Stimulated activated CD8-positive, alpha-beta memory T cell treated with anti-CD3 and anti-CD28 coated beads, Interleukin-2, amount 100 ng/mL, for 48 hours (primary cell): Measurements from ENCODE around the gene GABRA4.

ENCODE experiments used
- DNase-seq, 2 donors: peaks; one replicate each; pipeline ENCODE4 v3.0.0-alpha.2; 2020; ENCODE audit warnings: low read depth in 2 of 2

GABRA4 gene

DNA sequence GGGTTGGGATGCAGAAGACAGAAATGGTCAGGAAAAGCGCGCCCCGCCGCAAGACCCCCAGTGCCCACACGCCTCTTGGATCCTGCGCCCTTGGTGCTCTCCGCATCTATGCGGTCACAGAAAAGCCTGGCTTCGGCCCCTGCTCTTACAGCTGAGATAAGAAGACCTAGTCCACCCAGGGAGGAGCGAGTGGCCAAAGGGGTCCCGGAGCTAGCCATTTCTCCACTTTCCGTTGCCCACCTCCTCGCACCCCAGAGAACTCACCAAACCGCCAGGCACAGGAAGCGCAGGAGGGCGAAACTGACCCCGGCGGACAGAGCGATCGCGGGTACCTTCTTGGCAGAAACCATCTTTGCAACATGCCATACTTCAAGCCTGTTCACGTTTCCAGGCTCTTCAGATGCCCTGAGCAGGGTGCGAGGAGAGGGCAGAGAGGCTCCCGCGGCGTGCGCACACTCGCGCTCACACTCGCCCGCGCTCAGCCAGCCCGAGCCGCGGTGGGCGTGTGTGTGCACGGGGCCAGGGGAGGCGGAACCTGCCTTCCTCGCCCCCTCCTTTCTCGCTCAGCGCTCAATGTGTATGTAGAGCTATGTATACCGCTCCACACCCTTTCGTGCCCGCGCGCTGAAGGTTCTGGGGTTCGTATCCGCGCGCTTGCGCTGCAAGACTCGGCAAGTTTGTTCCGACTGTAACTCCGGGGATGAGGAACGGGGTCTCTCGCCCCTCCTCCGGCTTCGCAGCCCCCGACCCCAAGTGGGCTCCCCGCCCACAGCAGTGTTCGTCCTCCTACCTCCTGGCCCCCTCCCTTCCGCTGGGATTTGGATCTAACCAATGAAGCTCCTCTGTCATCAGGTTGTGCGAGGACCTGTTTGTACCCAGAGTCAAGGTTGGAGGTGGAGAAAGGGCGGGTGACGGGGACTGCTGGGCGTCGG is at the start of gene GABRA4:
Gene GABRA4 (minus strand): TSS at position 507 of the 932 bp plus-strand sequence. CDS start 157 bp downstream, at position 350.
- DNase-seq: no peak

DNA sequence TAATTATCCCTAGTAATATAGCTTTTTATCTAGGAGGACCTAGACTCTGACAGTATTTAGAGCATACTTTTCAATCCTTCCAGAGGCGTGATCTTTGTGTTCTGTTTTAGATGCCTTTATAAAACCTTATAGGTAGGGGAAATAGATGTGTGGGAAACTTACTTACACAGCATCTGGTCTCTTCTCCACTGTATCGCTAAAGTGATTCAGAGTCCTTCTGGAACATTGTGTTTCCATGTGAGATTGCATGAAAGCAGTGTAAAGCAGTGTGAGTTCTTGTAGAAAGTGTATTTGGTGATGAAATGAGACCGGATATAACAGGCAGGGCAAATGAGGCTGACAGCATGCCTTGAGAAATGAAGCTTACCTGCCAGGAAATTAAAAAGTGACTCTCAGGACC is 47.4 kb upstream of the GABRA4 start:
- no peak for DNase-seq

DNA sequence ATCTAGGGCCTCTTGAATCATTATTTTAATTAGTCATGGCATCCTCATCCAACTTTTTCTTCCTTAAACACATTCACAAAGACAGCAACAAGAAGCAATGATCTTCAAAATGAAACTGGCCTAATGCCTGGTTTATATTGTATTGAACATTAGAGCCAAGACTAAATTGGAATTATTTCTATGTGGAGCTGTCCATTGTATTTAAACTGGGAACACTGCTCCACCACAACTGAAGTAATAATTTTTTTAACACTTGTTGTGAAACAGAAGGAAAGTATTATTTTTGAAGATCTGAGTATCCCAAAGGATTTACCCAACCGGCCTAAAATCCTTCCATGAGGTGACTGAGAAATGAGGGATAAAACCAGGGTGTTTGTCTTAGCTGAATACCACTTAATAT is 44.9 kb upstream of the GABRA4 start:
- no peak for DNase-seq

GRCh38 chr4:47032405-47033106 is 39.2 kb upstream of the GABRA4 start:
- peak; percentile 40 to 45 for DNase-seq

- no peak for DNase-seq
These were observed 38.5 kb upstream of the GABRA4 start for GRCh38 chr4:47031751-47032404.

- no peak for DNase-seq
These were observed 37.8 kb upstream of the GABRA4 start, which contains the start of gene GABRB1 for GRCh38 chr4:47031011-47031678. Gene GABRB1, plus strand, starts transcription at chr4:47031567.

DNA sequence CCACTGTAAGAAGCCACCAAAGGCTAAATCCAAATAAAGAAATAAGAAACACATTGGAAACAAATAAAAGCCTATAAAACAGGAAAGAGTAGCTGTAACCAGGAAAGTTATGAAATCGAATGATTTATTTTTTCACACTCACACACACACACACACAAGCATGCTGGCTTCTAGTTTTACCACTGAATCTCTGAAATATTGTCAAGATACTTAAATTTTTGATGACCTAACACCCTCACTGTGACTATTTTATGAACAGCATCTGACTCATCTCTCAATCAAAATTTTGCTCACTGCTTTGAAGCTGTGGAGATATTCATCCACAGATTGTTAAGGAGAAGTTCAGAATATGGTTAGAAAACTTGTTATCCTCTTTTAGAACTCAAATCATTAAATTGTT is 24.1 kb upstream of the GABRA4 start:
- DNase-seq: no peak

DNA sequence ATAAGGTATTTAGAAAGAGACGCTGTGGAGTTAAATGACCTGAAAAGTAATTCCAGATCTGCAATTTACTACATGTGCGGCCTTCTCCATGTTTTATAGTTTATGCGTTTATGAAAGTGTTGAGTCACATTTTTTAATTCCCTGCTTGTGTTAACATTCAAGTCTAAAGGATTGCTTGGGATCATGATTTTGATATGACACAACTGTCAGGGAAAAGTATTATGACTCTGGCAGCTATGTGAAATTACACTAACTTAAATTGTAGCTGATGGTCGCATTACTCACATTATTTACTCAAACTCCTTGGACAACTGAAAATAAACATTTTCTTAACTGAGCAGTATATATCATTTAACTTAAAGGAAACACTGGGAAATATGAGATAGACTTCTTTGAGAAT is 23.7 kb upstream of the GABRA4 start:
- no peak for DNase-seq

- DNase-seq: no peak
These were observed 20.0 kb upstream of the GABRA4 start for GRCh38 chr4:47013373-47013772.

DNA sequence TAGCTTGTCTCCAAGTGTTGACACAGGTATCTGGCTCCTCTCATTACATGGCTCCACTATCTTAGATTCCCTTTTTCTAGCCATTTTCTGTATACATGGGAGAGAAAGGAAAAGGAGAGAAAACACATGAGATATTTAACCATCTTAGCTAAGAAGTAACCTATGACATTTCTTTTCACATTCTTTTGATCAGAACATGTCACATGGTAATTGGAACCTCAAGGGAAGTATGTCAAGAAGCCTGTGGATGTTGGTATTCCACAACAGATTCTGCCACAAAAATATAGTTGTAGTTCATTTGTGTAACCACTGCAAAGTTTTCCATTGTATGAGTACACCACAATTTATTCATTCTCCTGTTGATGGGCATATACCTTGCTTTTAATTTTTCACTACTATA is 19.3 kb upstream of the GABRA4 start:
- no peak for DNase-seq

DNA sequence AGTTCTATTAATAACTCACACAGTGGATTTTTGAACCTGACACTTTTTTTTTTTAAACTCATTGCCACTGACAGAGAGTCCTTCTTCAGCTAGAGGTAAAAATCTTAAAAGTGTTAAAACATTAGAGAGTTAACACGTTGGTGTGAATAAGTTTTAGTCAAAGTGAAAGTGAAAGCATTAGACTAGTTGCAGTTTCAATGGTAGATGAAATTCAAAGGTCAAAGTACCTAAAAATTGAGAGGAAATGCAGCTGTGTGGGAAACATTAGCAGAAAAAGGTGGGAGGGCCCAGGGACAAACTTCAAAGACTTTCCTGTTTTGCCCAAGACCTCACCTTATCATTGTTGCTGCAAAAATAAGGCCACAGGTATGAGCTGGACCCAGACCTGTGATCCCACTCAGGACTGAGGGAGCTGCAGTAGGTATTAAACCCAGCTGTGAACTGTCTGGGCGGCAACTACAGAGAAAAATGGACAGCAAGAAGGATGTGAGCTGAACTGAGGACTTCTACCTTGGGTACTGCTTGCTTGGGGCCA is 17.6 kb upstream of the GABRA4 start:
- no peak for DNase-seq

GRCh38 chr4:47010347-47010911 is 17.0 kb upstream of the GABRA4 start:
- DNase-seq: no peak

- DNase-seq: no peak
These were observed 9.2 kb upstream of the GABRA4 start for GRCh38 chr4:47002580-47002979.

- DNase-seq: no peak
These were observed 7.0 kb upstream of the GABRA4 start for GRCh38 chr4:47000406-47000805.

DNA sequence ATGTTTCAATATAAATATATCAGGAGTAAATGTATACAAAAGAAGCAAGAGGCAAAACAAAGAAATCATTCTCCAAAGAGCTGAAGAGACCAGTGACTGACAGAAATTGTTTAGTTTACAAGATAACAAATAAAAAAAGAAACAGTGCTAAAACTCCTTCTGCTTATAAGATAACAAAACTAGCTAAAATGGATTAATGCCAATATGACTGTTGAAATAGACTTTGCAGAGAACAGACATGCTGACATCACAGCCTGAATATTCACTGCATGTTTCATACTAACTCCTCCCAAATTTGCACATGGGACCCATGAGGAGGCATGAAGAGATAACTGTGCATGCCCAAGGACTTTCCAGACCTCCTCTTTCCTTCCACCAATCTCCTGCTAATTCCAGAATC is 6.2 kb upstream of the GABRA4 start:
- no peak for DNase-seq

- DNase-seq: no peak
These were observed 625 bp upstream of the GABRA4 start for GRCh38 chr4:46994007-46994405.

GRCh38 chr4:46992338-46992737 is 1.0 kb downstream of the GABRA4 start:
- DNase-seq: no peak

GRCh38 chr4:46986922-46987638 is 6.3 kb downstream of the GABRA4 start:
- no peak for DNase-seq

DNA sequence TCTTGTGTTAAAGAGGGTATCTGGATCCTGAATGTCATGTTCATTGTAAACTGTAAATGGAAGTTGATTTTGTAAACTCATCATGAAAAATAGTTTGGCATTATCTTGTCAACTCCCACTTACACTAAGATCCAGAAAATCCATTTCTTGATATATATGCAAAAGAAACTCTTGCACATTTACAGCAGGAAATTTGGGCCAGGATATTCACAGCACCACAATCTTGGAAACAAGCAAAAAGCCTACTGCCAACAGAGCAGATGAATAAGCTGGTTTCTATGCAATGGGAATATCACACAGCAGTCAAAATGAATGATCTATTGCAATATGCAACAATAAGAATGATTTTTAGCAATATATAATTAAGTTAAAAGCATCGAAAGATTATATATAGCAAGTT is 8.6 kb downstream of the GABRA4 start:
- no peak for DNase-seq

DNA sequence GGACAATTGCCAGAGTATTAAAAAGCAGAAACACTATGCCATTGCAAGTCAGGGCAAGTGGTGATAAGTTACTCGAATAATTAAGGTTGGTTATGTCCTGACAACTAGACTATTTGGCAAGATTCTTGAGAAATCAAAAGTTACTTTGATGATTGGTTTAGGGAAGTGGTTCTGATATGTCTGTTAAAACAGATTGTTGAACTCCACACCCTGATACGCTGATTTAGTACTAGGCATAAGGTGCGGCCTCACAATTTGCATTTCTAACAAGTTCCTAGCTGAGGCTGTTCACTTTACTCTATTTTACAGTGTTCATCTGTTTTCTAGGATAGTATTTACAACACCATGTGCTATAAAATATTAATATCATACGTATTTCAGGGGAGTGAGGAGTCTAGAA is 12.5 kb downstream of the GABRA4 start:
- no peak for DNase-seq

DNA sequence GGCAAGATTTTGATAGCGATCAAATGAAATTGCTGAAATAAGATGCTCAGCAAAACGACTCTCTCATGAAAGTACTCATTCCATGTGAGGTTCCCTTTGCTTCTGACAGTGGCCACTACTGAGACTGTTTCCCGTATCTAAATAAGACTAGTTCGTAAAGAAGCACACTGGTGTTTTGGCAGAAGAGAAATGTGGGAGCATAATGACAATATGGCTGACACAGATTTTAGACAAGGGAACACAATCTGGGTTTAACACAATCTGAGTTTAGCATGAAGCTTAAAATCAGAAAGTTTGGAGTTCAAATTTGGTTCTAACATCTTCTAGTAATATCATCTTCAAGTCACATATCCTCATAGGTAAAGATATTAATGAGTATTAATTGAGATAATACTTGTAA is 13.7 kb downstream of the GABRA4 start:
- DNase-seq: no peak
